Measurements from ENCODE around the gene HOATZ. TPM values are rescaled to one million over a fixed set of nuclear protein-coding genes. Genes with fewer than 3 reads are reported as not detected.

HOATZ gene
- total and polyA plus RNA-seq, 2 donors (not counting 3 experiments of a cell fraction or from before 2014, with no cell fraction given): not detected

GRCh38 chr11:111466615-111467014, 48.0 kb upstream of the HOATZ start:
- ChIA-PET CTCF (interaction anchor here (1.1 kb wide), 1 partner anchor 12 kb away, joined by 3 read pairs; no protein-coding TSS in a partner anchor), POLR2A (no interaction called here)
- Histone ChIP-seq H3K4me2 (ENCODE audit: insufficient read depth, low read length) (no peak overlapping the region), H3K9me1 (replicated peaks; ENCODE audit: control insufficient read depth, extremely low read depth, insufficient read depth, low read length) (no peaks in the 10 kb centered on the region), H3K27me3 (ENCODE audit: control insufficient read depth in 2 of 2, insufficient read depth in 2 of 2, low read length in 2 of 2) (no peaks in the 10 kb centered on the region), H3K4me1 (ENCODE audit: control insufficient read depth, extremely low read depth, insufficient read depth, low read length) (no peaks in the 10 kb centered on the region), H3K9me3 (replicated peaks; ENCODE audit: control insufficient read depth, insufficient read depth, low read length) (no peaks in the 10 kb centered on the region), H3K36me3 (ENCODE audit: control insufficient read depth in 2 of 2, extremely low read depth in 1 of 2, insufficient read depth in 2 of 2, low read length in 2 of 2) (no peaks in the 10 kb centered on the region), H3K9ac (replicated peaks; ENCODE audit: extremely low read depth, insufficient read depth, low read length) (no peak overlapping the region), H3K27ac (ENCODE audit: insufficient read depth, low read depth, low read length) (no peak overlapping the region), H2AFZ (ENCODE audit: low read depth, low read length) (no peak overlapping the region), H4K20me1 (replicated peaks; ENCODE audit: control insufficient read depth, extremely low read depth, insufficient read depth, low read length) (no peaks in the 10 kb centered on the region), H3K4me3 (replicated peaks in 1 of 3; ENCODE audit: insufficient read depth in 1 of 3, low read depth in 1 of 3, low read length in 3 of 3) (no peak overlapping the region), H3K79me2 (ENCODE audit: control insufficient read depth, insufficient read depth, low read length) (no peaks in the 10 kb centered on the region)
- TF ChIP-seq CTCF (IDR thresholded peaks at IDR 0.05; ENCODE audit: extremely low read depth in 1 of 2, insufficient read depth in 1 of 2, low read depth in 1 of 2, low read length in 2 of 2) (no peak), MAX (IDR thresholded peaks at IDR 0.05; ENCODE audit: insufficient read depth, insufficient read length) (no peak), GATA2 (IDR thresholded peaks at IDR 0.05; ENCODE audit: insufficient read depth, insufficient read length, low read depth, low read length) (no peak), POLR2AphosphoS5 (IDR thresholded peaks at IDR 0.05; ENCODE audit: insufficient read depth, low read depth, low read length) (no peak), MYC (IDR thresholded peaks at IDR 0.05; ENCODE audit: low read depth, low read length) (no peak), JUN (IDR thresholded peaks at IDR 0.05; ENCODE audit: borderline replicate concordance, insufficient read depth, insufficient read length, low read depth) (no peak), FOS (IDR thresholded peaks at IDR 0.05; ENCODE audit: borderline replicate concordance, insufficient read depth, low read length) (no peak), POLR2A (IDR thresholded peaks at IDR 0.05; ENCODE audit: low read depth, low read length) (no peak), EZH2 (IDR thresholded peaks at IDR 0.05; ENCODE audit: borderline replicate concordance, low read depth, low read length, severe bottlenecking) (no peak)
- no TSS peak for BruUV-seq (replicated peaks)
- dilution Hi-C loops (cut with MboI; ENCODE audit: extremely low pct_ligation_motif_present, low sequenced_read_pairs): no loop called here
- DNase-seq (ENCODE audit: low read depth, low spot score) (no peak), FAIRE-seq (no peak)
- intact Hi-C loops (cut with micrococcal nuclease): no loop called here
